ENCODE measurements around the gene DTNA.
"Not testable (repeated sequence)": the region's sequence is repeated elsewhere in the genome, so short reads cannot be mapped to it uniquely, and the experiment has no call there.

DTNA gene

DNA sequence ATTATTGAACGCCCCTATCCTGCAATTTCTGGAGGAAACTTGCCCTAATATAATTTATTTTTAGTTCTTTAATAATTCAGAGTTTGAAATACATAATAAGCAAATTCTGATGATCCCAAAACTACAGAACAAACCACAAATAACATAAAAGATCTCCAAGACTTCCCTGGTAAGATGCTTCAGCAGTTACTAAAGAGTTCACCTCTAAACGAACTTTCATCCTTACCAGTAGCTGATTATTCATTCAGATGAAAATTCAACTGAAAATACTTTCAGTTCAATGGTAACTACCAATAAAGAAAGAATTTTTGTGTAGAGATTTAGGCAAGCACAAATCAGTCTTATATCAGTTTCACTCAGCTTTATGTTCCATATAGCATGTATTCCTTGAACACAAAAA, 201.0 kb downstream of the DTNA start:
- DNase-seq = no peak

DNA sequence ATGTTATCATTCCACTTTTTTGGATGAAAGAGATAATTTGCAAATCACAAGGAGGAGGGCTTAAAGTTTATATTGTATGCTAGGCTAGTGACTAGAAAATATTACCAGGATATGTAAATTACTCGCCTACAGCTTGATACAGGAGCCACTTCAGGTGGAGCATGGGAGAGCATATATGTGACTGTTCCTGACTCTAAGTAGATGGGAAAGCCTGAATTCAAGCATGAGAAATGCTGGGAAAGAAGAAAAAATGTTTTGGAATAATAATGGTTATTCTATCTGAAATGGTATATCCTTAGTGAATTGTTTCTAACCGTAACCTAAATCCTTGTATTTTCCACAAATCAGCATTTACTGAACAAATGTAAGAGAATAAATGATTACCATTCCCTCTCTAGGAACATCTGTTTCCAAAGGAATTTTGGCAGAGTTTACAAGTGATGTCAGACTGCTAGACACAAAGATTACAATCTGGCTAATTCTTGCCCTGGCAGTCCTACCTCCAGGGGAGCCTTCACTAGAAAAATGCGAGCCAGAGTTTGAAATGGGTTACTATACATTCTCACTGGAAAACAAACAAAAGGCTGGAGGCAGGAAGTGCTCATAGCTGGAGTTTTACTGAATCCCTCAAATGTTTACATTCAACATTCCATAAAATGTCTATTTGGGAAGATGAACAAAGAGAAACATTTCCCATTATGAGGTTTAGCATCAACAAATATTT, 201.7 kb downstream of the DTNA start:
- DNase-seq = no peak

- no peak for DNase-seq
Measured at GRCh38 chr18:34913837-34914661, 204.0 kb downstream of the DTNA start.

- no peak for DNase-seq
Measured at GRCh38 chr18:34915046-34915445, 204.9 kb downstream of the DTNA start.

- not testable (repeated sequence) for DNase-seq
Measured at GRCh38 chr18:34916539-34916938, 206.4 kb downstream of the DTNA start.

DNA sequence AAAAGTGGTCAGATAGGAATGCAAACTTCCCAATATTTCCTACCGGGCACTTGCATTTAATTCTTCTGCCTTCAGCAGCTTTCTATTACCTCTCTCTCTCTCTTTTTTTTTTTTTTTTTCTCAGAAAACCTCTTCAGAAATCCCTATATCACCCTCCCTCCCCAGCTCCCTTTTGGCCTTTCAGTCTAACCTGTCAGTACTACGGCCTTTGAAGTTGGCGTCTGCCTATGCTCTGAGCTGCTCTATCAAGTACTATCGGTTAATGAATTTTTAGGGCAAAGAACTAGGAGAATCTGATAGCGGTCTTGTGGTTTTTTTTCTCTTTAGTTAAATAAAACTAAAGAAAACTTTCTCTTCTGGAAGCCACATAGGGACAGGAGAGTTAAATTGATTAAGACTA, 208.8 kb downstream of the DTNA start:
- DNase-seq = no peak

DNA sequence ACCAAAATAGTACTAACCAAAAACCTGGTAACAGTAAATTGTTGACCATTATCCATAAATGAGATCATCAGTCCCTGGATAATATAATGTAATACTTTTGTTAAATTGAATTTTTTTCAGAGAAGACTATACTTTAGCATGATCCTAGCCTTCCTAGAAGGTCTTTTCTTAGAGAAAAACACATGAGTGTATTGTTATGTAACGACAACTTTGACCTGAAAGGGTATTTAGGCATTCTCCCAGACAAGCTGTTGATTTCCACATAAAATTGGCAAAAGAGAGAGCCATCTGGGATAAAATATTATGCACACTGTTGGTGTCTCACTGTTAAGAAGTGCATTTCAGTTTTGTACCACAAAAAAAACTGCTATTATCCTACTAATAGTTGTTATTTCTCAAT, 211.1 kb downstream of the DTNA start:
- no peak for DNase-seq

DNA sequence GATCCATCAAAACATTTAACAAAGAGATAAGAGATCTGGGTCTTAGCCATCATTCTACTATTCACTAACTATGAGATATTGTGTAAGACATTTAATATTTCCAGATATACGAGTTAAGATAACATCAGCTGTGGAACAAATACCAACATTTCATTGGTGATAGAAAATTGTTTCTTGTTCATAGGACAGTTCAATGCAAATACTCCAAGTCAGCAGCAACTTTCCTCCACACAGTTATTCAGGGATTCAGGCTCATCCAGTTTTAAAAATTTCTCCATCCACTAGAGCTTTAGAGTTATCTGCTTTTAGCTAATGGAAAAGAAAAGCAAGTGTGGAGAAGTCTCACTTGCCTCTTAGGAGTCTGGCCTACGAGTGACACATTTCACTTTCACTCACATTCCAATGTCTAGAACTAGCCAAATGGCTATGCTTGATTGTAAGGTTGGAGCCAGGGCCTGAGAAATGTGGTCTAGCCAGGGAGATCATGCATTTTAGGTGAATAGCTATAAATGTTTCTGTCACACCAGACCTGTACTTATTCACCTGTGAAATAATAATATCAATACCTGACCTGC, 211.8 kb downstream of the DTNA start:
- DNase-seq = no peak

DNA sequence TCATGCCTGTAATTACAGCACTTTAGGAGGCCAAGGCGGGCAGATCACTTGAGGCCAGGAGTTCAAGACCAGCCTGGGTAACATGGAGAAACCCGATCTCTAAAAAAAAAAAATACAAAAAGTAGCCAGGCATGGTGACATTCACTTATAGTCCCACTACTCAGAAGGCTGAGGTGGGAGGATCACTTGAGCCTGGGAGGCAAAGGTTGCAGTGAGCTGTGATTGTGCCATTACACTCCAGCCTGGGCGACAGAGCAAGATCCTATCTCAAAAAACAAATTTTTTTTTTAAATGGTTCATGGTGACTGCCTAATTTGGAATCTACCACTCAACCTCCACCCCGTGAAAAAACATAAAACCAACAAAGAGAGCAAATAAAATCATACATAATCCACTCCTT, 212.5 kb downstream of the DTNA start:
- DNase-seq = not testable (repeated sequence)

DNA sequence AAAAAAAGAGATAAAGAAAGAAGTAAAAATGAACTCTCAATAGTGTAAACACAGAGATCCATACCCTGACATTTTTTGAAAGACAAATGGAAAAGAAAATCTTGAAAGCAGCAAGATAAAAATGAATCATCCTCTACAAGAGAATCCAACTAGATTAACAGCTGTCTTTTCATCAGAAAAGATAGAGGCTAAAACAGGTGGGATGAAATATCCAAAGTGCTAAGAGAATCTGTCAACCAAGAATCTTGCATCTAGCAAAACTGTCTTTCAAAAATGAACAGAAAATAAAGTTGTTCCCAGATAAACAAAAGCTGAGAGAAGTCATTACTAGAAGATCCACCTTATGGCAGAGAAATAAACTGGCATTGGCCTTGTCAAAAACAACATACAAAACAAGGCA, 213.8 kb downstream of the DTNA start:
- DNase-seq = no peak

GRCh38 chr18:34926683-34927082, 216.6 kb downstream of the DTNA start:
- no peak for DNase-seq

DNA sequence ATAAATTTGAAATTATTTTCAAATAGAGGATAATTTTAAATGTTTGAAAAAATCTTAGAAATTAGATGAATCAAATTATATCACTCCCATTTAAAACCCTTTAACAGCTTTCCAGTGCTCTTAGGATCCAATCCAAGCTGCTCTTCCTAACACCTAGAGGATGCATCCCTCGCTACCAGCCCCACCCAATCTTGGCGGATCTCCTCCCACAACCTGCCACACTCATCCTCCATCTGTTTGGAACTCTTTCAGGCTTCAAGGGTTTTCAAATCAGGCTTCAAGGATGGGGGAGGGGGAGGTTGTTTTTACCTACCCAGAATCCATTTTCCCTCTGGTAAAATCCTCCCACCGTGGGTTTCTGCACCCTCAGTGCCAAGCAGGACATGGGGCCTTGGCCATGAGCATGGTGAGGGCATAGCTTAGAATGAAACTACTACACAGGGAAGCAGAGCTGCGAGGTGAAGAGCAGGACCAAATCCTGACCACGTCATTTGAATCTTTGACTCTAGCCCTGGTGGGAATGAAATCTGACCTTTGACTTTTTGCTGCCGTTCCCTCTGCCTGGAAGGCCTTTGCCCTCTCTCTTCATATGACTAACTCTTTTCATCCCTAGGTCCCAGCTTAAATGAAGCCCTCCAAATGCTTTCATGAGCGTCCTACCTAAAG, 218.1 kb downstream of the DTNA start:
- DNase-seq = peak; percentile 87 to 94

DNA sequence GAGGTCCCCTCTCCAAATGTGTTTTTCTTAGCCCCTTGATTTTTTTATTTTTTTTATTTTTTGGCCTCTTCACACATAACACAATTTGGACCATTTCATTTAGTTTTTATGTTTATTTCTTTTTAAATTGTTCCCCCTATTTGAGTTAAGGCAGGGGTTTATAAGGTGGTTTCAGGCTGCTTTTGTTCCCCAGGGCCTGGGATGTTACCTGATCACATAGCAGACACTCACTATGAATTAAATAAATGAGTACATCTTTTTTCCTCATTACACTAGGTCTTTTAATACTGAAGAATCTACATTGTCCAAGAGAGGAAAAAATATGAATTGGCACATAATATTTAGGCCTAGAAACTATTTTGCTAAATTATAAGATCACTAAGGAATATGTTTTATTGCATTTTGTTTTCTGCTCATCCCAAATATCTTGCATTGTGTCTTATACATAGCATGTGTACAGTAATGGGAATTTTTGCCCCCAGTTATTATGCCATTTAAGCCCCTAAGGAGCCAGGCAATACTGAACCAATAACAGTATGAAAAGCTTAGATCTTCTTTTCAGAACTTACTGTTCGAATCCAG, 218.7 kb downstream of the DTNA start:
- no peak for DNase-seq

DNA sequence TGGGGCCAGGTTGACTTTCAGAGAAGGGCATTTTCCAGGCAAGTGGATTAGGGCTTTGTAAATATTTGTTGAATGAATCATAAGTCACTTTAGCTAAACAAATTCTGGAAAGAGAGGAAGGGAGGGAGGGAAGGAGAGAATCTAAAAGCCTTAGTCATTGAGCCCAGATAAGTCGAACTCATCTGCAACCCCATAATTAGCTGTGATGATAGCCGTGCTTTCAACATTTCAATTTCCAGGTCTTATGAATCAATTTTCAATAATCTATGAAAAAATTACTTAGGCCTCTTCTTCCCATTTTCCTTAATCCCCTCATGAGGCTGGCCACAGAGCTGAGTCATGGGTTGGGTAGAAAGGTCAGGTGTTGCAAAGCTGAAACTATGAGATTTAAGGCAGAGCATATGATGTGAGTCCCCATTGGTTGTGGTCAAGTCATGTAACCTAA, 219.3 kb downstream of the DTNA start:
- DNase-seq = no peak

DNA sequence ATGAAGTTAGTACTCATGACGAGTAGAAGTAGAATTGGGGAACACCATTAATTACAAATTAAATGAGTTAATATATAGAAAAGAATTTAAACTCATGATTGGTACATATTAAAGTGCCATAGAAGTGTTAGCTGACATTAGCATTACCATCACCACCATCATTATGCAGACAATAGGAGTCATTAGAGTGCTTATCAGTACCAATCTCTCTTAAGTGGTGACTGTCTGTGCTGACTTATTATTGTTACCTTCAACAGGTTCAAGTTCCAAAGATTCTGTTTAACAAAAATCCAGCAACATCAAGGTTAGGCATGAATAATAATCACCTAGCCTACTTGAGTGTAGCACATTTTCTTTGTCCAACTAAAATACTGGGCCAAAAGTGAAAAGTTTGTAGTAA, 222.3 kb downstream of the DTNA start:
- no peak for DNase-seq

DNA sequence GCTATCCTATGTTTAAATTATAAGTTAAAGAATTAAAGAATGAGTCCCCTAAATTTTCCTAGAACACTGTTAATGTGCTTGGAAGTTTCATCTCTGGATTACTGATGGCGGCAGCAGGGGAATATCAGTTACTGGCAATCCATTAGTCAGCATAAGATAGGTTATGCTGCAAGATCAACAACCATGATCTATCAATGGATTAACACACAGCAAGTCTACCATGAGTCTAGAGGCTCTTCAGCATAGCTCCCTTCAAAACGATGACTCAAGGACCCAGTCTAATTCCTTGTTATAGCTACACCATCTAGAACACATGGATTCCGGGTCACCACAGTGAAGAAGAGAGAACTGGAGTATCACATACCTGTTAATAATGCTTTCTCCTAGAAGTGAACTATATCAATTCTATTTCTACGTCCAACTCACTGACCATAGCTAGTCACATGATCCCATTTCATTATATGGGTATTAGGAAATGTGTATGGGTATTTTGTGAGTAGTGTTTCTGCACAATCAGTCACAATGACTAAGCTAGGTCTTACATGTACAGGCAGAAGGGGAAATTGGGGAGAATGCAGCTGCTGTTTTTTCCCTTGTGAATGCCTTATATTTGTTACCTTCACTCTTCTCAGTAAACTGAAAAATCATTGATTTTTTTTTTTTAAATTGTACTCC, 222.8 kb downstream of the DTNA start:
- DNase-seq = no peak

DNA sequence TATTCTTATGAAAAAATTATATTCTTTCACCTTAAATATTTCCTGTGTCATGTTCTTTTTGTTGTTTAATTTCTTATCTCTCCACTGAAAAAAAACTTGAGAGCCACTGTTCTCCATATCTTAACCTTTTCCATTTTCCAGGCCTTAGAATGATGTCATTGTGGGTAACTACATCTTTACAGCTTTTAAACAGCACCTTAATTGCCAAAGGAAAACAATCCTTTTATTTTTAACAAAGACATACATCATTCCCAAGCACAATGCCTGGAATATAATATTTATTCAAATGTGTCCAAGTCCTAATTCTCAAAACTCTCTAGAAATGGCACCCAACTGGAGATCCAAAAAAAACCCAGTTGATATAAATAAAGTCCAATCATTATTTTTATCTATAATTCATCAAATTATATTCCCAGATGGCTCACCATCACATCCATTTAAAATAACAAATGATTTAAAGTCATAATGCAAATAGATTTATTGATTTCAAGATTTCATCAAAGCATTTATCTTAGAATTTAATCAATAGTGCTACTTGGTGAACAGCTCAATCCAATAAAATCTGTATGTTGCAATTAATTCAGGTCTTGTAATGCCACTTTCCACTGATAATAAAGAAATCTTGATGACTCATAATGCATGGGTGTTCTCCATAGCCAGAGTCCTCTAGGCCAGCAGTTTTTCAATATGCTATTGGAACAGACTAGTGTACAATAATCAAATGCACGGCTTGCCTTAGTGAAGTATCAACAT, 224.0 kb downstream of the DTNA start:
- no peak for DNase-seq

DNA sequence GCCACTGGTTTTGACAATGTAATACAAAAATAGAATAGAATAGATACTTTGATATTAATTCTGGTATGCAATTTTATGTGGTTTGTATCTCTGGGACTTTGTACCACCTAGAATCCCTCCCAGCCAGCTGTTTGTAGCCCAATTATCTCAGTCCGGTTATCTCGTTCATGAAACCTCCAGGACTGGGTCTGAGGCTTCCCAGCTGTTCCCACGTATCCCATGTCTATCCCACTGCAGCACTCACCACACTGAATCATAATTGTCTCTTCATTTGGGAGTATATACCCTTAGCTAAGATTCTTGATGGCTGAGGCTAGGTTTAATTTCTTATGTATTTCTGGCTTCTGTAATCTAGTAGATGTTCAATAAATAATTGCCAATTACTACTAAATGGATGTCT, 226.7 kb downstream of the DTNA start:
- DNase-seq = no peak

- DNase-seq = no peak
Measured at GRCh38 chr18:34938090-34938489, 228.0 kb downstream of the DTNA start.
